Chondrocyte (in vitro differentiated cells): ENCODE data around the gene ZSWIM5. TPM values are rescaled to one million over a fixed set of nuclear protein-coding genes. Genes with fewer than 3 reads are reported as not detected.
A peak's percentile ranks its signal among the peaks of the same experiment; 100 is the strongest.

Experiments used
- DNase-seq: peaks from one replicate; pipeline ENCODE4 v3.0.0; 2021; ENCODE audit warnings: mixed read lengths, low spot score
- H3K27ac Mint-ChIP-seq: one replicate; pipeline ENCODE4 v1.8.0; 2021; ENCODE audit warnings: mild to moderate bottlenecking, moderate library complexity, mixed read lengths; ENCODE audit not compliant: unreplicated experiment
- H3K27me3 Mint-ChIP-seq: 2 replicates; pipeline ENCODE4 v1.8.0; 2021; ENCODE audit warnings: low read depth, mixed read lengths
- H3K36me3 Mint-ChIP-seq: 2 replicates; pipeline ENCODE4 v1.8.0; 2021; ENCODE audit warnings: low read depth, mixed read lengths
- H3K4me1 Mint-ChIP-seq: 2 replicates; pipeline ENCODE4 v1.8.0; 2021; ENCODE audit warnings: low read depth, mild to moderate bottlenecking, mixed read lengths
- H3K4me3 Mint-ChIP-seq: one replicate; pipeline ENCODE4 v1.8.0; 2021; ENCODE audit warnings: mild to moderate bottlenecking, moderate library complexity, mixed read lengths; ENCODE audit not compliant: unreplicated experiment
- H3K9me3 Mint-ChIP-seq: 2 replicates; pipeline ENCODE4 v1.8.0; 2021; ENCODE audit warnings: low read depth, mixed read lengths
- CTCF ChIP-seq: fragments of 200-600 bp; sonication (generic); IDR thresholded peaks from 2 replicates; pipeline ENCODE4 v1.5.0; 2021; ENCODE audit warnings: antibody characterized with exemption, mild to moderate bottlenecking, moderate library complexity
- total RNA-seq: library from RNA; stranded (reverse); gene quantifications from 3 replicates; pipeline ENCODE4 v1.2.1, GENCODE V29; 2021

Gene ZSWIM5
- total RNA-seq, 1 donor from 2014 or later = 1.0 TPM

- no peaks in the 10 kb centered on the region for H3K27me3 Mint-ChIP-seq
- H3K4me3 Mint-ChIP-seq = no peak overlapping the region
- TF ChIP-seq CTCF = no peak
- DNase-seq = no peak
- H3K4me1 Mint-ChIP-seq = no peaks in the 10 kb centered on the region
- H3K36me3 Mint-ChIP-seq = peaks cover 2% of the 10 kb centered on the region
- peaks cover 9% of the 10 kb centered on the region for H3K9me3 Mint-ChIP-seq
- H3K27ac Mint-ChIP-seq = no peak overlapping the region
Observed at GRCh38 chr1:45026446-45026845, 180.0 kb downstream of the ZSWIM5 start.

GRCh38 chr1:45023663-45024062, 182.7 kb downstream of the ZSWIM5 start:
- Mint-ChIP-seq H3K27ac (no peak overlapping the region), H3K4me1 (no peaks in the 10 kb centered on the region), H3K27me3 (no peaks in the 10 kb centered on the region), H3K4me3 (no peak overlapping the region), H3K36me3 (peaks cover 2% of the 10 kb centered on the region), H3K9me3 (peaks cover 9% of the 10 kb centered on the region)
- no peak for TF ChIP-seq CTCF
- DNase-seq = no peak

GRCh38 chr1:45018599-45019230, 187.7 kb downstream of the ZSWIM5 start:
- Mint-ChIP-seq H3K4me1 (peaks cover 14% of the 10 kb centered on the region), H3K27ac (no peak overlapping the region)

GRCh38 chr1:45016767-45017166, 189.6 kb downstream of the ZSWIM5 start:
- no peak overlapping the region for H3K4me3 Mint-ChIP-seq
- peaks cover 2% of the 10 kb centered on the region for H3K36me3 Mint-ChIP-seq
- DNase-seq = no peak
- no peak overlapping the region for H3K27ac Mint-ChIP-seq
- no peaks in the 10 kb centered on the region for H3K9me3 Mint-ChIP-seq
- TF ChIP-seq CTCF = no peak
- H3K4me1 Mint-ChIP-seq = peaks cover 29% of the 10 kb centered on the region
- no peaks in the 10 kb centered on the region for H3K27me3 Mint-ChIP-seq

More at GRCh38 chr1:45018599-45019230, 187.7 kb downstream of the ZSWIM5 start:
- peak; percentile 84 for TF ChIP-seq CTCF
- Mint-ChIP-seq H3K9me3 (peaks cover 3% of the 10 kb centered on the region), H3K4me3 (no peak overlapping the region), H3K36me3 (peaks cover 2% of the 10 kb centered on the region), H3K27me3 (no peaks in the 10 kb centered on the region)
- no peak for DNase-seq

- Mint-ChIP-seq H3K27ac (no peak overlapping the region), H3K9me3 (no peaks in the 10 kb centered on the region), H3K27me3 (no peaks in the 10 kb centered on the region), H3K36me3 (peaks cover 2% of the 10 kb centered on the region), H3K4me1 (peaks cover 35% of the 10 kb centered on the region), H3K4me3 (no peak overlapping the region)
- no peak for DNase-seq
- no peak for TF ChIP-seq CTCF
Observed at GRCh38 chr1:45016090-45016697, 190.2 kb downstream of the ZSWIM5 start.
